VCaP (cell line): ENCODE measurements around the gene GAPDH.
"Not testable (repeated sequence)": the region's sequence is repeated elsewhere in the genome, so short reads cannot be mapped to it uniquely, and the experiment has no call there.

Experiments
- H3K27ac ChIP-seq: fragments of 450-650 bp; 2 replicates; pipeline ENCODE4 v1.5.1; 2017
- CTCF ChIP-seq: fragments of 450-650 bp; conservative IDR thresholded peaks from 2 replicates; pipeline ENCODE4 v1.5.1; 2017; ENCODE audit warnings: mild to moderate bottlenecking, moderate library complexity

GAPDH gene

DNA sequence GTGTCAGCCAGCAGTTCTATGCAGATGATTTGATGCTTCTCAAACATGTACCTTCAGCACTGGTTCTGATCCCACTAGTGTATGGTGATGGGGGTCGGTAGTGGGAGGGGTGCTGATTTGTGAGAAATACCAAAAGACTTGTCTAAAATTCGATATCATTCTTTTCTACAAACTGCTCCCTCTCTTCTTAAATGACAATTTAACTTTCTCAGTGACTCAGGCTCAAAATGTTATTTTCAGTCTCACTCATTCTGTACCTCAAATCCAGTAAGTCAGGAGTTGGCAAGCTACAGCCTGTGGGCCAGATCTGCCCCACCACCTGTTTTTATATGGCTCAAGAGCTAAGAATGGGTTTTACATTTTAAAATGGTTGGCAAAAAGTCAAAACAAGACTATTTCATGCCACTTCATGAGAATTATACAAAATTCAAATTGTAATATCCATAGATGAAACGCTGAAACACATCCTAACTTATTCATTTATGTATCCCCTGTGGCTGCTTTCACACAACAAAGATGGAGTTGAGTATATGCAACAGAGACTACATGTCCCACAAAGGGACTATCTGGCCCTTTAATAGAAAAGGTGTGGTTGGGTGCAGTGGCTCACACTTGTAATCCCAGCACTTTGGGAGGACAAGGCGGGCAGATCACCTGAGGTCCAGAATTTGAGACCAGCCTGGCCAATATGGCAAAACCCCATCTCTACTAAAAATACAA lies 40.4 kb downstream of the GAPDH start:
- H3K27ac ChIP-seq, result no peak overlapping the region
- no peak for TF ChIP-seq CTCF

GRCh38 chr12:6575648-6576047 lies 41.3 kb downstream of the GAPDH start:
- no peak for TF ChIP-seq CTCF
- no peak overlapping the region for H3K27ac ChIP-seq

- peak; percentile 30 for TF ChIP-seq CTCF
- no peak overlapping the region for H3K27ac ChIP-seq
These were observed 47.9 kb downstream of the GAPDH start for GRCh38 chr12:6582196-6582595.

- H3K27ac ChIP-seq, result no peak overlapping the region
- no peak for TF ChIP-seq CTCF
These were observed 48.6 kb downstream of the GAPDH start for GRCh38 chr12:6582959-6583358.

GRCh38 chr12:6584293-6584692 lies 50.0 kb downstream of the GAPDH start:
- no peak overlapping the region for H3K27ac ChIP-seq
- no peak for TF ChIP-seq CTCF

- not testable (repeated sequence) for H3K27ac ChIP-seq
These were observed 52.3 kb downstream of the GAPDH start for GRCh38 chr12:6586569-6586968.
